ENCODE measurements around the gene SURF6. TPM values are rescaled to one million over a fixed set of nuclear protein-coding genes. Genes with fewer than 3 reads are reported as not detected.
"Not testable (repeated sequence)": the region's sequence is repeated elsewhere in the genome, so short reads cannot be mapped to it uniquely, and the experiment has no call there.

Gene SURF6
- total RNA-seq, 2 experiments from 2014 or later, result 19.2 to 27.8 TPM

DNA sequence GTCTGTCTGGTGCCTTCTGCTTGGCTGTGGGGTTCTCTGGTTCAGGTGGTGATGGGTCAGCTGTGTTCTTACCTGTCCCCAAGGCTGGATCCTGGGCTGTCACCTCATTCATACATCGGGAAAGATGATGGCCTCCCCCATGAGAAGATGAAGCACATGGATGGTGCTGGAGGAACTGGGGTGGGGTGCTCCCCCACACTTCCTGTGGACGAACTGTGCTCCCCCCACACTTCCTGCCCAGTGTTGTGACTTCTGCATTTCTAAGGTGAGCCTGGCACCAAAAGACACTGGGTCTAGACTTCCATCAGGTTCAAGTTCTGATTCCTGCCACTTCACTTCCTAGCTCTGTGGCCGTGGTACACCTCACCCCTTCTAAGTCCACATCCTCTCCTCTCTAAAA lies 4.3 kb upstream of the SURF6 start:
- peak overlapping the region; percentile 52; the same call in 1 of the 2 replicates for H3K4me2 ChIP-seq (ENCODE audit: low read length)
- BruUV-seq (replicated peaks), result no TSS peak
- DNase-seq (ENCODE audit: low spot score), result peak; percentile 53

DNA sequence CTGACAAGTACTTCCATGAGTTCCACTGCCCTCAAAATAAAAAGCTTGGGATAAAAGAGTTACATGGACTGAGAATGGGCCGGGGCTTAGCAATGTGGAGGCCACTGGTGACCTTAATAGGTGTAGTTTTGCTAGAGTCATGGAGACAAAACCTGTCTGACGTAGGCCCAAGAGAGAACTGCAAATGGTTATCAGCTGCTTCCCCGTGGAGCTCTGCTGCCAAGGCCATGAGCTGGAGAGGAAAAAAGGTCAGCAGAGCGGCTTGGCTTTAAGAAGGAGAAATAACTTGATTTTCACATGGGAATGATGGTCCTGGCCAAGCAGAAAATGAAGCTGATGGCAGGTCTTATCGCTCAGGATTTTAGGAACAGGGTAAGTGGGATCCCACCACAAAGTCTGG lies 3.7 kb upstream of the SURF6 start:
- Histone ChIP-seq H2AFZ (ENCODE audit: low read length) (no peak overlapping the region), H4K20me1 (ENCODE audit: insufficient read depth, low read length) (peaks cover 6% of the 10 kb centered on the region; the same call in 1 of the 2 replicates), H3K4me2 (ENCODE audit: low read length) (no peak overlapping the region), H3K36me3 (ENCODE audit: insufficient read depth, low read length) (peaks cover 83% of the 10 kb centered on the region), H3K4me1 (ENCODE audit: insufficient read depth, low read length, poor library complexity, severe bottlenecking) (peaks cover 33% of the 10 kb centered on the region), H3K9me2 (ENCODE audit: insufficient read depth, low read length) (no peaks in the 10 kb centered on the region), H3K79me2 (ENCODE audit: insufficient read depth, low read depth, low read length) (peaks cover 13% of the 10 kb centered on the region), H3K9me3 (ENCODE audit: low read length) (no peaks in the 10 kb centered on the region), H3K27ac (ENCODE audit: low read depth, low read length, poor library complexity, severe bottlenecking) (peak overlapping the region; percentile 41), H3K4me3 (ENCODE audit: low read depth, low read length, poor library complexity, severe bottlenecking) (no peak overlapping the region)
- no peak for DNase-seq (ENCODE audit: low spot score)
- TF ChIP-seq, protein P1, sequence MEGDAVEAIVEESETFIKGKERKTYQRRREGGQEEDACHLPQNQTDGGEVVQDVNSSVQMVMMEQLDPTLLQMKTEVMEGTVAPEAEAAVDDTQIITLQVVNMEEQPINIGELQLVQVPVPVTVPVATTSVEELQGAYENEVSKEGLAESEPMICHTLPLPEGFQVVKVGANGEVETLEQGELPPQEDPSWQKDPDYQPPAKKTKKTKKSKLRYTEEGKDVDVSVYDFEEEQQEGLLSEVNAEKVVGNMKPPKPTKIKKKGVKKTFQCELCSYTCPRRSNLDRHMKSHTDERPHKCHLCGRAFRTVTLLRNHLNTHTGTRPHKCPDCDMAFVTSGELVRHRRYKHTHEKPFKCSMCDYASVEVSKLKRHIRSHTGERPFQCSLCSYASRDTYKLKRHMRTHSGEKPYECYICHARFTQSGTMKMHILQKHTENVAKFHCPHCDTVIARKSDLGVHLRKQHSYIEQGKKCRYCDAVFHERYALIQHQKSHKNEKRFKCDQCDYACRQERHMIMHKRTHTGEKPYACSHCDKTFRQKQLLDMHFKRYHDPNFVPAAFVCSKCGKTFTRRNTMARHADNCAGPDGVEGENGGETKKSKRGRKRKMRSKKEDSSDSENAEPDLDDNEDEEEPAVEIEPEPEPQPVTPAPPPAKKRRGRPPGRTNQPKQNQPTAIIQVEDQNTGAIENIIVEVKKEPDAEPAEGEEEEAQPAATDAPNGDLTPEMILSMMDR (conservative IDR thresholded peaks at IDR 0.05; ENCODE audit: low read length), result no peak
- no peak for TF ChIP-seq EZH2phosphoT487 (IDR thresholded peaks at IDR 0.05; ENCODE audit: borderline replicate concordance, low read depth, low read length)
- BruUV-seq (replicated peaks), result no TSS peak
- ChIA-PET POLR2A (interaction anchor here (0.9 kb wide), 1 partner anchor 120 kb away, joined by 4 read pairs; the partner anchor contains the start of gene CACFD1), CTCF (ENCODE audit: unreplicated experiment) (no interaction called here)
- intact Hi-C loops (cut with micrococcal nuclease; ENCODE audit: unreplicated experiment), result no loop called here

More for the DNA sequence above, 4.3 kb upstream of the SURF6 start:
- POLR2A ChIA-PET, result interaction anchor here (0.9 to 1.0 kb wide), 2 partner anchors 15 to 119 kb away, joined by 3 to 4 read pairs; partner anchors contain the start of gene CACFD1
- Histone ChIP-seq H4K20me1 (ENCODE audit: insufficient read depth, low read length) (peaks cover under 1% of the 10 kb centered on the region; the same call in 1 of the 2 replicates), H3K4me1 (ENCODE audit: insufficient read depth, low read length, poor library complexity, severe bottlenecking) (peaks cover 27% of the 10 kb centered on the region), H3K9me2 (ENCODE audit: insufficient read depth, low read length) (no peaks in the 10 kb centered on the region), H3K27ac (ENCODE audit: low read depth, low read length, poor library complexity, severe bottlenecking) (peak overlapping the region; percentile 41), H3K4me3 (ENCODE audit: low read depth, low read length, poor library complexity, severe bottlenecking) (no peak overlapping the region), H3K9me3 (ENCODE audit: low read length) (no peaks in the 10 kb centered on the region), H3K79me2 (ENCODE audit: insufficient read depth, low read depth, low read length) (peaks cover 7% of the 10 kb centered on the region), H2AFZ (ENCODE audit: low read length) (no peak overlapping the region), H3K36me3 (ENCODE audit: insufficient read depth, low read length) (peaks cover 83% of the 10 kb centered on the region)
- CTCF ChIA-PET (ENCODE audit: unreplicated experiment), result no interaction called here
- TF ChIP-seq, protein P1 (conservative IDR thresholded peaks at IDR 0.05; ENCODE audit: low read length), result no peak
- TF ChIP-seq EZH2phosphoT487 (IDR thresholded peaks at IDR 0.05; ENCODE audit: borderline replicate concordance, low read depth, low read length), result no peak
- intact Hi-C loops (cut with micrococcal nuclease; ENCODE audit: unreplicated experiment), result no loop called here

DNA sequence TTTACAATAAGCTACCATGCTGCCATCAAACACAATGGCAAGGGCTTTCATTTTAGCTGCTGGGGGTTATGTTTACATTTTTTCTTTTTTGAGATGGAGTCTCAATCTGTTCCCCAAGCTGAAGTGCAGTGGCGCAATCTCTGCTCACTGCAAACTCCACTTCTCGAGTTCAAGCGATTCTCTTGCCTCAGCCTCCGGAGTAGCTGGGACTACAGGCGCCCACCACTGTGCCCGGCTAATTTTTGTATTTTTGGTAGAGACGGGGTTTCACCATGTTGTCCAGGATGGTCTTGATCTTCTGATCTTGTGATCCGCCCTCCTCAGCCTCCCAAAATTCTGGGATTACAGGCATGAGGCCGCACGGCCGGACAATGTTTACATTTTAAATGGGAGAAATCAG lies 1.1 kb downstream of the SURF6 start:
- H3K4me2 ChIP-seq (ENCODE audit: low read length), result peak overlapping the region; percentile 63
- H3K9me3 ChIP-seq (ENCODE audit: low read length); H3K27ac ChIP-seq (ENCODE audit: low read depth, low read length, poor library complexity, severe bottlenecking); DNase-seq (ENCODE audit: low spot score); H2AFZ ChIP-seq (ENCODE audit: low read length); CTCF ChIA-PET (ENCODE audit: unreplicated experiment); intact Hi-C loops (cut with micrococcal nuclease; ENCODE audit: unreplicated experiment); H3K9me2 ChIP-seq (ENCODE audit: insufficient read depth, low read length); BruUV-seq (replicated peaks): not testable (repeated sequence)
- peaks cover 83% of the 10 kb centered on the region for H3K36me3 ChIP-seq (ENCODE audit: insufficient read depth, low read length)
- peaks cover 26% of the 10 kb centered on the region for H3K4me1 ChIP-seq (ENCODE audit: insufficient read depth, low read length, poor library complexity, severe bottlenecking)
- H3K4me3 ChIP-seq (ENCODE audit: low read depth, low read length, poor library complexity, severe bottlenecking), result peak overlapping the region; percentile 86
- POLR2A ChIA-PET, result interaction anchor here (0.6 to 1.4 kb wide), 4 partner anchors 9 to 317 kb away, joined by 3 to 4 read pairs (median 4); partner anchors contain the start of genes MED22 and RPL7A
- peaks cover 17% of the 10 kb centered on the region for H3K79me2 ChIP-seq (ENCODE audit: insufficient read depth, low read depth, low read length)
- H4K20me1 ChIP-seq (ENCODE audit: insufficient read depth, low read length), result peaks cover 11% of the 10 kb centered on the region; the same call in 1 of the 2 replicates

All from OCI-LY7 (cell line).